ENCODE results near the gene MAP4. TPM values are rescaled to one million over a fixed set of nuclear protein-coding genes. Genes with fewer than 3 reads are reported as not detected.
"Not testable (repeated sequence)": the region's sequence is repeated elsewhere in the genome, so short reads cannot be mapped to it uniquely, and the experiment has no call there.

Gene MAP4
- total RNA-seq, 1 donor from 2014 or later = 343 TPM

- no peak for DNase-seq (ENCODE audit: low read depth)
Measured at GRCh38 chr3:47899495-47900108, 116.6 kb downstream of the MAP4 start.

- no peak for DNase-seq (ENCODE audit: low read depth)
Measured at GRCh38 chr3:47897954-47898353, 118.3 kb downstream of the MAP4 start.

- no peak for DNase-seq (ENCODE audit: low read depth)
Measured at GRCh38 chr3:47896736-47897135, 119.5 kb downstream of the MAP4 start.

GRCh38 chr3:47895241-47895640 lies 121.0 kb downstream of the MAP4 start:
- no peak for DNase-seq (ENCODE audit: low read depth)

DNA sequence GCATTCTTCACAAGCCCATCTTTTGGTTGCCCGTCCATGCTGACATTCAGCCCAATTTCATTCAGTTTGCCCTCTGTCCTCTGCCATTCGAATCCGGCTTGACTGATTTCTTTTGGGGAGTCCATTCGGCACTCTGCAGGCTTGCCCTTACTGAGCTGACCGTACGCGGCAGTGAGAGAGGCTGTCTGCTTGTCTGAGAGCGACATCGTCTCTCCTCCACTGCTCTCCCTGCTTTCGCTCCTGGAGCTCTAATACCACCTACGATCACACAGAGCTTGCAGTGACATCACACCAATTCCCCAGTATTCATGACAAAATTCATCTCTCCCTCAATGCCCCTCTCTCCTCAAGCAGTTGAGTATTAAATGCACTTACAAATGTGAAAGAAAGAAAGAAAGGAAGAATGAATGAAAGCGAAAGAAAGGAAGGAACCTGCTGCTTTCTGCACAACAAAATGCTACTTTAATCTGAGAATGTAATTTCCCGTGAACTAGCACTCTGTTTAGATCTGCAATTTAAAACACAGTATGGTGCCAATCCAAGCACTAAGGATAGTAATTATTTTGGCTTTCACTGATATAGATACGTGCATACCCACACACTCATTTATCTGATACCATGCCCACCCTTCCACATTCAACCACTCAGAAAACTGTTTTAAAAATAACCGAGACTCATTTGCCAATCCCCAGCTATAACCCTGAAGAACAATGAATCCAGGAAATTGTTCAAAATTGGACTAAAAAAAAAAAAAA lies 123.8 kb downstream of the MAP4 start:
- no peak for DNase-seq (ENCODE audit: low read depth)

- no peak for DNase-seq (ENCODE audit: low read depth)
Measured at GRCh38 chr3:47891613-47892005, 124.6 kb downstream of the MAP4 start.

DNA sequence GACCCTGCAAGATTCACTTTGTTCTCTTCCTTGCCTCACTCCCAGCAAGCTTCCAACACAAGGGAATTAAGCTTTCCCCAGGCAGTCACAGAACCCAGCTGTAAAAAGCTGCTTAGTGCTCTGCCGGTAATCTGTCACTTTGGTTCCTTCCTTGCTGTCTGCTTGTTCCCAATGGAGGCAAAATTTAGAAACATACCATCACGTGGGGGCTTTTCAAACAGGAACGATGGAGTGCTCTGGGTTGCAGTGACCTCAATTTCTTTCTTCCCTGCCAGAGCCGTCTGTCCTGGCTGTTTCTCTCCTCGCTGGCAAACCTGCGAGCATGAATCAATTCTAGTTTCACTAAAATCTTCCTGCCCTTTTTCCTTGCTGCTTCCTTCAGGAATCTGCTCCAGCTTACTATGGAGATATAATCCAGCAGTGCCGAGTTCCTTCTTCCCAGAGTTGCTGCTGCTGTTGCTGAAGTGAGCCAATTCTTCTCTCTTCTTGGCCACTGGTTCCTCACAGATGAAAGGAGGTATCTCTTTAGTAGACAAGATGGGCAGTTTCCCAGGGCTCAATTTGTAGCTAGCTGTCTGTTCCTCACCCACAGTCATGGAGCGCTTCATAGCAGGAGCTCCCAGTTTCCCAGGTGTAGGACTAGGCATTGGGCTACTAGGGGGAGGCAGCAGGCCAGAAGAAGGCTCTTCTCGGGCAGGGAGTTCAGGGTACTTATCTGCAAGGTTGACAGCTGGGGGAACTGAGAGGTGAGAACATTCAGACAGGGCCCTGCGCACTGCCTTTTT lies 125.2 kb downstream of the MAP4 start:
- no peak for DNase-seq (ENCODE audit: low read depth)

DNA sequence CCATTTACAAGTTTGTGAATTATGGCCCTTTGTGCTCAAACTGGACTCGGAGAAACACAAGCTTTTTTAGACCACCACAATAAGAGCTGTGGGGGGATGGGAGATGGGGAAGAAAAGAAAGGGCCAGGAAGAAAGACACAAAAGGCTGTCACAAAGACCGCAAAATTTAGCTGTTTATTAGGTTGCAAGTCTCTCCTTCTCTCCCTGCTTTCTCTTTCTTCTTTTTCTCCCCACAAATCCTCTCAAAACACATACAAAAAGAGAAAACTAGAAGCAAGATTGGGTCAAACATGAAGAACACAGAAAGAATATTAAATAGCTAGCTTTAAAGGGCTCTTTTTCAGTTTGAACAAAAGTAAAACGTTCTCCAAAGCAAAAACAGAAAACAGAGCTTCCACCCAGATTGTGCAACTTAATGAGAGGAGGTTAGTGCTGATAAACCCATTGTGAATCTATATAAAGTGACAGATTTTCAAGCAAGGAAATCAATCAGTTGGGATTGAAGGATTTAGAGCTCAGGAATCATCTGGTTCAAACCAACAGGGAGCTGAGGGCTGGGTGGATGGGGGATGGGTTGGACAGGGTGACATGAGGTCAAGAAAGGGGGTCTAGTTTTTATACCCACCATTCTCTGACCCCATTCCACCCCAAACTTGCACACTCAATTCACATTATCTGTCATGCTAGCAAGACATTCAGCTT lies 125.9 kb downstream of the MAP4 start:
- DNase-seq (ENCODE audit: low read depth) = no peak

GRCh38 chr3:47888986-47889757 lies 127.0 kb downstream of the MAP4 start:
- DNase-seq (ENCODE audit: low read depth) = no peak

DNA sequence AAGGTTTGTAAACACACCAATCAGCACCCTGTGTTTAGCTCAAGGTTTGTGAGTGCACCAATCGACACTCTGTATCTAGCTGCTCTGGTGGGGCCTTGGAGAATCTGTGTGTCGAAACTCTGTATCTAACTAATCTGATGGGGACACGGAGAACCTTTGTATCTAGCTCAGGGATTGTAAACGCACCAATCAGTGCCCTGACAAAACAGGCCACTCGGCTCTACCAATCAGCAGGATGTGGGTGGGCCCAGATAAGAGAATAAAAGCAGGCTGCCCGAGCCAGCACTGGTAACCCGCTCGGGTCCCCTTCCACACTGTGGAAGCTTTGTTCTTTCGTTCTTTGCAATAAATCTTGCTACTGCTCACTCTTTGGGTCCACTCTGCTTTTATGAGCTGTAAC lies 128.2 kb downstream of the MAP4 start:
- DNase-seq (ENCODE audit: low read depth) = not testable (repeated sequence)

- DNase-seq (ENCODE audit: low read depth) = no peak
Measured at GRCh38 chr3:47885168-47885567, 131.0 kb downstream of the MAP4 start.

DNA sequence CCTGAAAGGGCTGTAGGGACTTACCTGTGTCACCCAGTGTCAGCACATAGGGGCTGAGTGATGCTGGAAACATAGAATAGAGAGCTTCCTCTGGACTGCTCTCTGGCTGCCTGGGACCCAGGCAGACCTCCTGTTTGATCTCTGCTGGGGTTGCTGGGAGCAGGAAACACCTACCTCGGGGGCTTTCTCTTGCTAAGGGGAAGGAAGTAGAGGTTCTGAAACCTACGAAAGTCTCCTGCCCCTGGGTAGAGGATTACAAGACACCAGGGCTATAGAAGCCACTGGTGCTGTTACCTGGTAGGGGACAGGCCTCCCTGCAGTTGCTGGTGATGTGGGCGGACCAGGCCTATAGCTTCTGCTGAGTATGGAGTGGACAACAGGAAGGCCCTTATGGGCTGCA lies 131.6 kb downstream of the MAP4 start:
- DNase-seq (ENCODE audit: low read depth) = no peak

- DNase-seq (ENCODE audit: low read depth) = no peak
Measured at GRCh38 chr3:47882338-47882737, 133.9 kb downstream of the MAP4 start.

- no peak for DNase-seq (ENCODE audit: low read depth)
Measured at GRCh38 chr3:47877719-47878118, 138.5 kb downstream of the MAP4 start.

- DNase-seq (ENCODE audit: low read depth) = no peak
Measured at GRCh38 chr3:47877290-47877689, 138.9 kb downstream of the MAP4 start.

DNA sequence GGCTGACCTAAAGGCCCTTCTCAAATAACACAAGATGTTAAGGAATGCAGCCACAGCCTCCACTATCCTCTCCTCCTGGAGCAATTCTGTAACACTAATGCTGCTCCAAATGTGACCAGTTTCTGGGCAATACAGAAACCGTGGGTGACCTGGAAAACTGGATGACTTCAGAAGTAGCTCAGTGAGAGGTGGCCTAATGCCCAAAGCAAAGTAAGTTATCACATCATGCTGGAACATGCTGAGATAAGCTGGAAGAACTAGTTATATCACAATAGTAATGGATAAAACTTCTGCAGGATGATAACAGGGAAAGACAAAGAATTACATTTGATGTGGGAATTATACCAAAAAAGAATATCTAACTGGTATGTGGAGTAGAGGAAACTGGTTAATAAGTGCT lies 141.3 kb downstream of the MAP4 start:
- no peak for DNase-seq (ENCODE audit: low read depth)

GRCh38 chr3:47874438-47874837 lies 141.8 kb downstream of the MAP4 start:
- no peak for DNase-seq (ENCODE audit: low read depth)

DNA sequence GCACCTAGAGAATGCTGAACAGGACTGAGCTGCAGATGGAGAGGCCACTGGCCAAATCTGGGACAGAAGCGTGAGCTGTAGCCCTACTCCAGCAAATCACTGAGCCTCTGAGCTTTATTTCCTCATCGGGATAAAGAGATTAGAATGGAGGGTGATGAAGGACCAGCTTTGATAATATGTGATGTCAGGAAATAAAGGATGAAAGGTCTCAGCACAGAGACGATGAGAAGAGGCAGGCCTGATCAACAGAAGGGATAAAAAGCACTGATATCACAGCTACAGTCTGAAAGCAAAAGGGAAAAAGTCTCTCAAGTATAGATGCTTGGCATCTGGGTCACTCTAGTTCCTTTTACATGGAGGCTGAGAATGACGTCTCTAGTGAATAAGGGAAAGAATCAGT lies 143.3 kb downstream of the MAP4 start:
- no peak for DNase-seq (ENCODE audit: low read depth)

DNA sequence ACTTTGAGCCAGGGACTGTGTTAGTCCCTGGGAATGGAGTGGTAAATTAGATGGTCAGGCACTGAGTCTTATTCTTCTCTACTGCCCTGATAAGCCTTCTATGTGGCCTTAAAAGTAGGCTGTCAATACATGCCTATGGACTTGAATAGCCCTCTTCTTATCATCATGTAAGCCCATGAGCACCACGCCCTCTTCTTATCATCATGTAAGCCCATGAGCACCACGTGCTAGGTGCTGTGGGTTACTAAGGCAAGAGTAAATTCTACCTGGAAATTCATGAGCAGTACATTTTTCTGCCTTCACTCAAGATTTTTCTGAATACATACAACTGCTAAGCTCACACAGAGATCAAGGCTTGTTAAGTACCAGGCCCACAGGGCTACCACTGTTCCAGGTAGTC lies 144.8 kb downstream of the MAP4 start:
- DNase-seq (ENCODE audit: low read depth) = no peak

- no peak for DNase-seq (ENCODE audit: low read depth)
Measured at GRCh38 chr3:47870702-47871260, 145.4 kb downstream of the MAP4 start.

DNA sequence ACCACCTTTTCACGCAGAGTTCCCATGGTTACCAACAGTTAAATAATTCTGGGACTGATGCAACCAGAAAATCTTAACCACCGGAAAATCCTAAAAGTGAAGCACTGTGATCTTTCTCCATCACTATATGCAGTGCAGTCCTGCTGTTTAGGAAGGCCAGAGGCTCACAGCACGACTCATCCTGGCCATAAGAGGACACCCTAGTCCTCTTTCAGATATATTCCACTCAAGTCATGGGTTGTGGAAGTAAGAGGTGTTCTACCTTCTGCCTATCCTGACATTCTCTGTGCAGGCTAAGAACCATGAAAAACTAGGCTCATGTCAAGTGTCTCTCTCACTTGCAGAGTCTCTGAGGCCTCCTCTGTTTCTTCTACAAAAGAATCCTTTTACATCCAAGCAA lies 146.1 kb downstream of the MAP4 start:
- DNase-seq (ENCODE audit: low read depth) = no peak
